AG04450 (cell line): ENCODE data around the gene ATP2C2. TPM values are rescaled to one million over a fixed set of nuclear protein-coding genes. Genes with fewer than 3 reads are reported as not detected.

Experiments
- CTCF ChIA-PET: fragments of 300-600, 350-600 bp; formaldehyde crosslinking; extraction: SDS; loops from one replicate; lab custom pipeline; 2022; ENCODE audit warnings: antibody characterized with exemption, inconsistent platforms; lab: Charles Lee
- POLR2A ChIA-PET: fragments of 350-600 bp; formaldehyde crosslinking; extraction: SDS; loops from one replicate; lab custom pipeline; 2021; ENCODE audit warnings: antibody characterized with exemption, inconsistent platforms; lab: Yijun Ruan, JAX
- DNase-seq: peaks from one replicate; pipeline ENCODE4 v3.0.0-alpha.2; 2011; ENCODE audit warnings: low read depth, low spot score
- H3K27ac ChIP-seq: one replicate; pipeline ENCODE4 v1.5.1; 2012; ENCODE audit warnings: low read depth, low read length, control low read depth
- H3K27me3 ChIP-seq: one replicate; pipeline ENCODE4 v1.6.0; 2012; ENCODE audit warnings: low read length; ENCODE audit not compliant: control insufficient read depth, insufficient read depth
- H3K4me3 ChIP-seq: 2 replicates; pipeline ENCODE4 v1.5.1; 2011; ENCODE audit warnings: mild to moderate bottlenecking, low read depth, low read length, control low read depth
- H3K9me3 ChIP-seq: 2 replicates; pipeline ENCODE4 v1.5.1; 2012; ENCODE audit warnings: low read length; ENCODE audit not compliant: control insufficient read depth, insufficient read depth
- CTCF ChIP-seq: IDR thresholded peaks from 2 replicates; pipeline ENCODE4 v1.5.1; 2011; ENCODE audit warnings: low read depth, low read length, control low read depth, inconsistent platforms
- polyA plus RNA-seq: library from polyadenylated mRNA; depleted of rRNA; stranded (reverse); fragments of >200 nt; gene quantifications from 2 replicates; pipeline ENCODE4 v1.2.3, GENCODE V29; 2011

Gene ATP2C2
- polyA plus RNA-seq, 1 experiment = not detected

DNA sequence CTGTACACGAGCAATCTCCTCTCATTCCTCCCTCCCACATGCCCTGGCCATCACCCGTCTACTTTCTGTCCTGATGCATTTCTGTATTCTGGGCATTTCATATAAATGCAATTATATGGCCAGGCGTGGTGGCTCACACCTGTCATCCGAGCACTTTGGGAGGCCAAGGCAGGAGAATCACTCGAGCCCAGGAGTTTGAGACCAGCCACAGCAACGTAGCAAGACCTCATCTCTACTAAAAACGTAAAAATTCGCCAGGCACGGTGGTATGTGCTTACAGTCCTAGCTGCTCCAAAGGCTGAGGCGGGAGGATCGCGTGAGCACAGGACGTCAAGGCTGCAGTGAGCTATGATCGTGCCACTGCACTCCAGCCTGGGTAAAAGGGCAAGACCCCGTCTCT, 131.3 kb downstream of the ATP2C2 start:
- no peak overlapping the region for H3K4me3 ChIP-seq
- DNase-seq = no peak
- no peak for TF ChIP-seq CTCF
- no peaks in the 10 kb centered on the region for H3K27me3 ChIP-seq
- CTCF ChIA-PET = interaction anchor here (0.6 to 0.8 kb wide), 2 partner anchors 9 to 313 kb away, joined by 3 to 6 read pairs; partner anchors contain the start of gene TAF1C
- POLR2A ChIA-PET = interaction anchor here (0.6 kb wide), 1 partner anchor 120 kb away, joined by 5 read pairs; no protein-coding TSS in a partner anchor
- no peak overlapping the region for H3K27ac ChIP-seq
- H3K9me3 ChIP-seq = no peaks in the 10 kb centered on the region; the same call in 1 of the 2 replicates

DNA sequence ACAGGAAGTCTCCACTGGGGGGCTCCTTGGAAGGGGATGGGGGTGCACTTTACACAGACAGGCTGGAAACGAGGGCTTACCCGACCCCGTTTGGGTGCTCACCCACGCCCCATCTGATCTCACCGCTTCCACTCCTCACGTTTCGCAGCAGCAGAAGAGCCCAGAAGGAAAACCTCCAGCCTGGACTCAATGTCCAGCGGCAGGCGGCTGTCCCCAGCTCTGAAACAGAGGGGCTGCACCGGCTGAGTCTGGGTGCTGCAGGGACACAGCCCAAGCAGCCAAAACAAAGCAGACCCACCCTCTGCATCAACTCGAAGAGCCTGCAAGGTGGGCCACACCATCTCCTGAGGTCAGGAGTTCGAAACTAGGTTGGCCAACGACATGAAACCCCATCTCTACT, 132.2 kb downstream of the ATP2C2 start:
- Histone ChIP-seq H3K27me3 (no peaks in the 10 kb centered on the region), H3K4me3 (no peak overlapping the region), H3K27ac (no peak overlapping the region), H3K9me3 (no peaks in the 10 kb centered on the region; the same call in 1 of the 2 replicates)
- no peak for TF ChIP-seq CTCF
- POLR2A ChIA-PET = interaction anchor here (0.7 kb wide), 1 partner anchor 40 kb away, joined by 14 read pairs; no protein-coding TSS in a partner anchor
- CTCF ChIA-PET = interaction anchor here (0.6 to 0.8 kb wide), 2 partner anchors 10 to 226 kb away, joined by 3 read pairs; no protein-coding TSS in a partner anchor
- no peak for DNase-seq

DNA sequence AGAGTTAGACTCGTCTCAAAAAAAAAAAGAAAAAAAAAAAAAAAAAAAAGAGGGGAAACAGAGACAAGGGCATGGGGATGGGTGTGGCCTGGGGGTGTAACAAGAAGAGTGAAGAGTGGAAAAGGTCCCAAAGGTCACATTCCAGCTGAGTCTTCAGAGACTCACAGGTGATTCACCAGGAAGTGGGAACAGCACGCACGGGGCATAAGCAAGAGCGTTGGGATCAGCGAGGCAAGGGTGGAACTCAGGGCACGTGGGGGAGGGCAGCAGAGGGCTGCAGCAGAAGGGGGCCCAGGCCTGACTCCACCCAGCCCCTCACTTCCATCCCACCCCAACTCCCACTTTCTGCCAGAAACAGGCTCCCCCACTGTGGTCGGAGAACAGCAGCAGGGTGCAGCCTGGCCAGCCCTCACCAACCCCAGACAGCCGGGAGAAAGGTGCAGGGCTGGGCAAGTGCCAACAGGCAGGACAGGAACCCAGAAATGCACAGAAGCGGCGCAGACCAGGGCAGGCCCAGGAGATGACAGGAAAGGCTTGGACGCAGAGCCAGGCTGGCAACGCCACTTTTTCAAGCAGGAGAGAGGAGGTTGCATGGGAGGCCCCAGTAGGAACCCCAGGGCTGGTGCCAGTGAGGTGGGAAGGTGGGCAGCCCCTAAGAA, 132.9 kb downstream of the ATP2C2 start:
- Histone ChIP-seq H3K4me3 (no peak overlapping the region), H3K27ac (no peak overlapping the region), H3K27me3 (no peaks in the 10 kb centered on the region), H3K9me3 (peaks cover 2% of the 10 kb centered on the region; the same call in 1 of the 2 replicates)
- DNase-seq = no peak
- ChIA-PET POLR2A (interaction anchor here (0.7 kb wide), 2 partner anchors 41 to 160 kb away, joined by 4 to 14 read pairs; no protein-coding TSS in a partner anchor), CTCF (no interaction called here)
- no peak for TF ChIP-seq CTCF

DNA sequence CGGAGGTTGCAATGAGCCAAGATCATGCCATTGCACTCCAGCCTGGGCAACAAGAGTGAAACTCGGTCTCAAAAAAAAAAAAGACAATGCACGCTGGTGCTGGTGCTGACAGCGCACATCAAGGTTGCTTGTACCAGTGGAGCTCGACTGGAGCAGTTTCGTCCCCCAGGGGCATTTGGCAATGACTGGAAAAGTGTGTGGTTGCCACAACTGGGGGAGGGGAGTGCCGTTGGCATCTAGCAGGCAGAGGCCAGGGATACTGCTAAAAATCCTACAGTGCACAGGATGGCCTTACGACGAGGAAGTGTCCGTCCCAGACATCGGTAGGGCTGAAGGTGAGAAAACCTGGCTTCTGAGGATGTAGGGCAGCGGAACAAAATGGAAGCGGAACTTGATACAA, 133.7 kb downstream of the ATP2C2 start:
- ChIA-PET POLR2A (no interaction called here), CTCF (no interaction called here)
- no peak overlapping the region for H3K4me3 ChIP-seq
- DNase-seq = no peak
- no peaks in the 10 kb centered on the region for H3K27me3 ChIP-seq
- H3K27ac ChIP-seq = no peak overlapping the region
- peaks cover 3% of the 10 kb centered on the region; the same call in 1 of the 2 replicates for H3K9me3 ChIP-seq
- TF ChIP-seq CTCF = no peak

DNA sequence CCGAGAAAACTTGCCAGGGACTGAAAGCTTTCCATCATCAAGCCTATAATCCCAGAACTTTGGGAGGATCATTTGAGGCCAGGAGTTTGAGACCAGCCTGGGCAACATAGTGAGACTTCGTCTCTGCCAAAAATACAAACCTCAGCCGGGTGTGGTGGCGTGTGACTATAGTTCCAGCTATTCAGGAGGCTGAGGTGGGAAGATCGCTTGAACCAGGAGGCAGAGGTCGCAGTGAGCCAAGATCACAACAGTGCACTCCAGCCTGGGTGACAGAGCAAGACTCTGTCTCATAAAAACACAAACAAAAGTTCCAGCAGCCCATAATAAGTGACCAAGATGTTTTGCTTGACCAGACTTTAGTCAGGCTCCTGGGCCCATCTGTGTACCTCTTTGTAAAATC, 134.2 kb downstream of the ATP2C2 start:
- Histone ChIP-seq H3K9me3 (peaks cover 3% of the 10 kb centered on the region; the same call in 1 of the 2 replicates), H3K27ac (no peak overlapping the region), H3K27me3 (no peaks in the 10 kb centered on the region), H3K4me3 (no peak overlapping the region)
- POLR2A ChIA-PET = interaction anchor here (0.5 to 0.6 kb wide), 2 partner anchors 21 to 229 kb away, joined by 4 to 8 read pairs; no protein-coding TSS in a partner anchor
- CTCF ChIA-PET = interaction anchor here (0.8 kb wide), 1 partner anchor 10 kb away, joined by 5 read pairs; no protein-coding TSS in a partner anchor
- no peak for DNase-seq
- TF ChIP-seq CTCF = no peak
